ENCODE data around the gene PARVB. TPM values are rescaled to one million over a fixed set of nuclear protein-coding genes. Genes with fewer than 3 reads are reported as not detected.
"Not testable (repeated sequence)": the region's sequence is repeated elsewhere in the genome, so short reads cannot be mapped to it uniquely, and the experiment has no call there.

PARVB gene
- total RNA-seq, 1 experiment from 2014 or later = 2.3 TPM

DNA sequence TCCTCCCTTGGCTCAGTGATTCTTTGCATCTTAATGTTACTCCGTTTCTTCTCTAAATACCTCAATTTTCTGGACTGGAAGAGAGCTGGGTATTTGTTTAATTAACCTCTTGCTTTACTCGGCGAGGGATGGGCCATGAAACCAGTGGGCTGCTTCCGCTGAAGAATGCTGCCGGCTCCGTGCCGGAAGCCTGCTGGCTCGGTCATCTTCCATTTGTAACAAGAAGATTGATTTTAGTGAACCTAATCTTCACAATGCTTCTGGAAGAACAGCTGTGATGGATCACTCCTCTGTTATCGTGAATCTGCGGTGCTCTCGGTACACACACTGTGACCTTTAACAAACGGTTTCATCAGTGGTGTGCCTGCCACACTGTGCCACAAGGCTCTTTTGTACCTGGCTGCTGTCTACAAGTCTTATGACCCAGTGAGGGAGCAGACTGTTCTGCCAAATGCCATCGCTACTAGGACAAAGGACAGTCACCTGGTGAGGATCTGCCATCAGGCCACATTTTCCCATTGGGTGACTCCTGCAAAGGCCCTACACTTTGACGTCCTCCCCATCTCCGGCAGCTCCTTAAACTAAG is 25.3 kb upstream of the PARVB start:
- no peak for DNase-seq (ENCODE audit: low spot score)

DNA sequence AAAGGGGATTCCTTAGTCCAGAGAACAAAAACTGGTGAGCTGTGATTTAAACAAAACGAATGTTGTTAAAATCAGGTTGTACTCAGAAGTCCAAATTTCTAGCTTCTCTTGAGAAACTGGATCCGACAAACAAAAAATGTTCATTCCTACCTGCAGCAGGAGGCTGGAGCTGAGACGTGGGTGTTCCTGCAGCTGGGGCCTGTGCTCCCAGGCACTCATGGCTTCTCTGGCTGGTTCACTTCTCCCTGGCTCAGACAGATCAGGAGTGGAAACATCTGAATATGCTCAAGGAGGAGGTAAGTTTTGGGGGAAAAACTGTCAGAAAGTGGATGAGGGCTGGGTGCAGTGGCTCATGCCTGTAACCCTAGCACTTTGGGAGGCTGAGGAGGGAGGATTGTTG is 24.7 kb upstream of the PARVB start:
- no peak for DNase-seq (ENCODE audit: low spot score)

GRCh38 chr22:44000123-44000522 is 24.0 kb upstream of the PARVB start:
- no peak for DNase-seq (ENCODE audit: low spot score)

DNA sequence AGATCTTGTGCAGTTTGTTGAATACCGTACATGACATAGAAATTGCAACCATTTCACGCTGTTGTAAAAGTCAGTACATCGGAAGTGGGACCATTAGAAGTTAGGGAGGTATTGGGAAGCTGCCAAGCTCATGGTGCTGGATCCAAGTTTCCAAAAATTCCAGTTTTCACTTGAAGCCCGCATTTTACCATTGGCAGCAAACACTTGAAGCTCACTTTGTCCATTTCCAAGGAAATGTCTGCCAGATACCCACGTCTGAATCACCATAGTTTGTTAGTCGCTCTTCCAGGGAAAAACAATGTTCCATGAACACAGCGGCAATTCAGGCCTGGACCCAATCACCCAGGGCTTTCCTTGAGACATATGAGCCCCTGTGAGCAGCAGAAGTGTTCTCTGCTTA is 22.6 kb upstream of the PARVB start:
- DNase-seq (ENCODE audit: low spot score) = no peak

- DNase-seq (ENCODE audit: low spot score) = no peak
Measured at GRCh38 chr22:44002324-44002723, 21.8 kb upstream of the PARVB start.

- DNase-seq (ENCODE audit: low spot score) = no peak
Measured at GRCh38 chr22:44002997-44003396, 21.1 kb upstream of the PARVB start.

GRCh38 chr22:44003405-44004103 is 20.5 kb upstream of the PARVB start:
- no peak for DNase-seq (ENCODE audit: low spot score)

GRCh38 chr22:44004104-44004460 is 20.0 kb upstream of the PARVB start:
- DNase-seq (ENCODE audit: low spot score) = no peak

DNA sequence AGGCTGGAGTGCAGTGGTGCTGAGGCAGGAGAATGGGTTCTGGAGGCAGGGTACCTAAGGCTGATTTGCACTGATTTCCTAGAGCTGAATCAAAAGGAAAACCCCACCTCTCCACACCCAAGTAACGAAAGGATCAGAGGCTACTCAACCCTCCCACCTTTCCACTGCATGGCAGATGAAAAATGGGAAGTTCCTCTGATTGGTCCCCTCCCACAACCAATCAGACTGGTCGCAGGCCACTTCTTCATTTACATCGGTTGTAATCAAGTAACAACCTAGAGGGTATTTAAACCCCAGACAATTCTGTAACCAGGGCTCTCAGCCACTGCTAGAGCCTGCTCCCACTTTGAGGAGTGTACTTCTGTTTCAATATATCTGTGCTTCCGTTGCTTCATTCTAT is 18.6 kb upstream of the PARVB start:
- no peak for DNase-seq (ENCODE audit: low spot score)

DNA sequence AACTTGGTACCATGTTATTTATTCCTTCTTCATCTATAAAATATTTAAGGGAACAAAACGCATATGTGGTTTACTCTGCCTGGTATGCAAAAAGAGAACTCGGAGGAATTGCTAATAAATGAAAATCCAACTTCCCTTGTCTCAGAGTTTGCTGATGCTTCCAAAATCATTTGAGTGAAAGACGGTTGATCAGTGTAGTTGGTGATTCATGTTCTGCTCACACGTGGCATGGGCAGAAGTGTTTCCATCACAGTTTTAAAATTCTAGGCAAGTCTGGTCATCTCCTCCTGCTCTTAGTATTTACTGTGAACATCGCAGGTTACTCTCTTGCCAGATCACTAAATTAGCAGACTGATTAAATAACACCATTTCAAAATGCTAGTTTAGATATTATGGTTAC is 11.9 kb upstream of the PARVB start:
- no peak for DNase-seq (ENCODE audit: low spot score)

DNA sequence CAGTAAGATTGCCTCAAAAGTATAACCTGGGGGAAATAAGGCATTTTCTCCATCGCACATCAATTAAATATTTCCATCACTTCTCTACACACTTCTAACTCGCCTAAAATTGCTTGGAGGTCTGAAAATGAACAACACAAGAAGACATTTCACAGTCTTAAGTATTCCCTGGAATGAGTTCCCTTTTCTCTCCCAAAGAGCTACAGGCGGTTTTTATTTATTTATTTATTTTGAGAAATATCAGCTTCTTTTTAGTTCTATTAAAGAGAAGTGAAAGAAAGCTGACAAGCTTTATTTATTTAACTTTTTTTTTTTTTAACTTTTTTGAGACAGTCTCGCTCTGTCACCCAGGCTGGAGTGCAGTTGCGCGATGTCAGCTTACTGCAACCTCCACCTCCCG is 11.5 kb upstream of the PARVB start:
- DNase-seq (ENCODE audit: low spot score) = no peak

DNA sequence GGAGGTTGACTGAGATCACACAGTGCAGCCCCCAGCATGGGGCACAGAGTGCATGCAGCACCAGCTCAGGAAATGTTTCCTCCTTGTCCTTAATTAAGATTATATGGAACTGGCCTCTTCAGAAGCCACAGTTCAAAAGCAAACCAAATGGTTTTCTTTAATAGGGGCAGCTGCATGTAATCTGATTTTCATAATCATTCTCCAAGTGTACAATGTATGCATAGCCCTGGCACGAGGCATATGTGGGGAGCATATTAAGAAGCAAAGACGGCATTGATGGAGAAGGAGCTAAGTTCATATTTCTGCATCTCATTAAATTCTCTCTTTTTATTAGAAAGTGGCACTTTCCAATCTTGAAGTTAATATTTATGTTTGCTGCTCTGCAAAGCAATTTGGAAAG is 9.9 kb upstream of the PARVB start:
- no peak for DNase-seq (ENCODE audit: low spot score)

GRCh38 chr22:44016586-44016985 is 7.5 kb upstream of the PARVB start:
- not testable (repeated sequence) for DNase-seq (ENCODE audit: low spot score)

DNA sequence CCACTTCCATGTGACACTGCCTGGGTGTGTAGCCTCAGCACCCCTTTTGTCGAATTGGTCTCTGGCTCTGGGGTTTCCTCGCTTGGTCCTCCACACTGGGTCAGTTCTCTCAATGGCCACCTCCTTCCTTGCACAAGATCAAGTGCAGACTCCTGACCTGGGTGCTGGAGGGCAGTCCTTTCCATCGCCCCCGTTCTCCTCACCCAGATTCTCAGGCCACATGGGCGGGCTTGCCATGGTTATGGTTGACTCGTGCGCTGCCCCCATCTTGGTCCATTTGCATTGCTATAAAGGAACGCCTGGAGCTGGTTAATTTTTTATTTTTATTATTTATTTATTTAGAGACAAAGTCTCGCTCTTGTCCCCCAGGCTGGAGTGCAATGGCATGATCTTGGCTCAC is 5.5 kb upstream of the PARVB start:
- DNase-seq (ENCODE audit: low spot score) = no peak

- DNase-seq (ENCODE audit: low spot score) = no peak
Measured at GRCh38 chr22:44019416-44019815, 4.7 kb upstream of the PARVB start.

DNA sequence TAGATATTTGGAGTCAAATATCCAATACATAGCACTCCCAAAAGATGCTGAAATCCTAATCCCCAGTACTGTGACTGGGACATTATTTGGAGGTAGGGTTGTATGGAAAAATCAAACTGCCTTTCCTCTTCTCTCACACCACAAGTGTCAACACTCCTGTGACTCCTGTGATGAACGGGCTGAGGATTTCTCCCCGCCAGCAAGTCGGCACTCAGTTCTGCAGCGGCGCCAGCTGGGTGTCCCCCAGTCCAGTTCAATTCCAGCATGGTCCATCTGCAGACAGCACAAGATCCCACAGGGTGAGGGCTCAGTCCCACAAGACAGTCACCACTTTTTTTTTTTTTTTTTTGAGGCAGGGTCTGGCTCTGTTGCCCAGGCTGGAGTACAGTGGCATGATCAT is 4.3 kb upstream of the PARVB start:
- no peak for DNase-seq (ENCODE audit: low spot score)

DNA sequence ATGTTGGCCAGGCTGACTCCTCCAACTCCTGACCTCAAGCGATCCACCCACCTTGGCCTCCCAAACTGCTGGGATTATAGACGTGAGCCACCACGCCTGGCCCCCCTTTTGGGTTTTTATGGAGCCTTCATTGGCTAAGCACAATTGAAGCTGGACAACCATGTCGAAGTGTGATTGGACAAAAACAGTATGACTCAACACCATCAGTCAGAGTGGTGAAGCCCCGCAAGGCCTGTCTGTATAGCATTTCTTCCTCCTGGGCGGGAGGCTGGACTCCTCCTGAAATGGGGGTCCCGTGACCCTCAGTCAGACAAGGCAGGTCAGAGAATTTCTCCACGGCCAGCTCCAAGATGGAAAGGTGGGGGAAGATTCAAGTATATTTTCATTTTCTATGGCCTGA is 3.1 kb upstream of the PARVB start:
- DNase-seq (ENCODE audit: low spot score) = peak; percentile 17

- DNase-seq (ENCODE audit: low spot score) = no peak
Measured at GRCh38 chr22:44023404-44024287, 456 bp upstream of the PARVB start.

DNA sequence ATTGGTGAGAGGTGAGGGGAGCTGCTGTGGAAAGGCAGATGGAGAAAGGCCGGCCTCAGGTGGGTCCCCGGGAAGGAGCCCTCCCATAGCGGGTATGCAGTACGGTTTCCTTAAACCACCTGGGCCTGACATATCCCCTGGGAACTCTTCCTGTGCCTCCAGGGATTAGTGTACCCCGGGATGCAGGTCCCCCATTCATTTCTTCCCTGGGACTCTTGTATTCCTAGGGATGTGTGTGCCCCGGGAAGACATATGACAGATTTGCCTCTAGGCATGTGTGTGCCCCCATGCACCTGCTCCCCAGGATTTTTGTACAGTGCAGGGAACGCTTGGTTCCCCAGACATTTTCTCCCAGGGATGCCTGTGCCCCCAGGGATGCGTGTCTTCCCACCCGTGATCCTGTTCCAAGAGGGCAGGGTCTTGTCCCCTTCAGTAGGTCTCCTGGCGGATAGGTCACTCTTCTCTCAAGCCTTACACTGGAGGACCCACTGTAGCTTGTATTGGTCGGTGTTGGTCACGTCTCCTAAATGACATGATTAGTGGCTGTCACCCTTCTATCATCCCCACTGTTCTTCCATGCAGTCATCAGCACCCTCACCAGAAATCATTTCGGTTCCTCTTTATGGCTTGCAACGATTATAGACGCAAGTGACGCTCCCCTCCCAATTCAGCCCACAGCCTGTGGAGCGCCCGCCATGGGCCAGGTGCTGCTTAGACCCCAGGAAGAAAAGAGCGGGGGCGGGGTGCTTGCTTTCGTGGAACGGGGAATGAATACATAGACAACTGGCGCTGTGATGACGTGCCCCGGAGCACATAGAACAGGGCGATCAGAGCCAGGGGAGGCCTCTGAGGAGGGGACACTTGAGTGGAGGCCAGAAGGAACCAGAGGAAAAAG is 1.3 kb downstream of the PARVB start:
- no peak for DNase-seq (ENCODE audit: low spot score)

DNA sequence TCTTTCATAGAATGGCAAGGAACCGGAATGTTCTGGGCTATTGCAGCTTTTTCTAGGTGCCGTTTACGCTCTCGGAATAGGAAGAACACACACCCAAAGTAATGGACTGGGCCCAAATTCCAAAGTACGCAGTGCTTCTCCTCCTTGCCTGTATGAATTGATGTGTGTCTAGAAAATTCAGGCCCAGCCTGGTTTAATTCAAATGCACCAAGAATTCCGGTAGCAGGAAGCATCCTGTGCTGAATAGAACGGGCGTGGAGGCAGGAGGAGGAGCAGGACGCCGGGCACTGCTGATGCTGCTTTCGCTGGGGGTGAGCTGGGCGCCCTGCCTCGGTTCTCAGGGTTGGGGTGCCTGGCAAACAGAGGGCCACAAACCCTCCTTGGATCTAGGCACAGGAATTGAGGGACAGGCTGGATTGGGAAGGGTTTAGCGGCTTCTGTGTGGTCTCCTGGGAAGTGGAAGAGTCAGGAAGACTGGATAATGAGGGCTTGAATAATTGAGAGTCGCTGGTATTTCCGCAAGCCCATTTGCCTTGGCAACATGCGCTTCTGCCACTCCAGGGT is 2.0 kb downstream of the PARVB start:
- DNase-seq (ENCODE audit: low spot score) = no peak

GRCh38 chr22:44026630-44027511 is 2.8 kb downstream of the PARVB start:
- no peak for DNase-seq (ENCODE audit: low spot score)
